B cell (primary cell): ENCODE results near the gene UBTFL1. TPM values are rescaled to one million over a fixed set of nuclear protein-coding genes. Genes with fewer than 3 reads are reported as not detected.

Source experiments
- ATAC-seq: fragments of 200-7000 bp; cut with Tn5 transposase; one replicate; pipeline ENCODE4 v1.10.0; 2021; ENCODE audit warnings: low read depth, mild to moderate bottlenecking, moderate number of reproducible peaks, moderate library complexity
- CTCF ChIA-PET: fragments of 350-600 bp; sonication (Branson Sonifier 250); formaldehyde crosslinking; loops from one replicate; lab custom pipeline; 2021; ENCODE audit warnings: antibody characterized with exemption, inconsistent platforms; lab: Charles Lee
- POLR2A ChIA-PET: fragments of 350-600 bp; sonication (Branson Sonifier 250); formaldehyde crosslinking; loops from one replicate; lab custom pipeline; 2021; ENCODE audit warnings: antibody characterized with exemption; lab: Charles Lee
- DNase-seq: peaks from one replicate; pipeline ENCODE4 v3.0.0; 2013
- H2AFZ ChIP-seq: 2 replicates; pipeline ENCODE4 v1.6.1; 2012; ENCODE audit warnings: mild to moderate bottlenecking, low read depth, low read length; ENCODE audit not compliant: insufficient read depth, poor library complexity, severe bottlenecking
- H3K27ac ChIP-seq, 2 donors: 1 replicate in 1 of 2; 2 replicates in 1 of 2; pipeline ENCODE4 v1.5.1; 2012 to 2013; ENCODE audit warnings: low read length in 2 of 2, mild to moderate bottlenecking in 2 of 2, moderate library complexity in 1 of 2
- H3K27me3 ChIP-seq, 4 experiments: fragments of 200-600 bp in 1 of 4; sonication (generic) in 1 of 4; replicated peaks in 1 of 4; 1 replicate in 2 of 4; 2 replicates in 2 of 4; pipeline versions ENCODE4 v1.6.1 to v1.7.0; 2013 to 2016; ENCODE audit warnings: low read length in 3 of 4, mild to moderate bottlenecking in 2 of 4, mixed read lengths in 1 of 4, moderate library complexity in 1 of 4; ENCODE audit not compliant: insufficient read depth in 4 of 4, control insufficient read depth in 3 of 4; ENCODE audit errors: control extremely low read depth in 1 of 4
- H3K36me3 ChIP-seq, 2 experiments: replicated peaks in 1 of 2; 1 replicate in 1 of 2; 2 replicates in 1 of 2; pipeline versions ENCODE4 v1.6.1 to v1.7.1; 2013; ENCODE audit warnings: low read length in 1 of 2; ENCODE audit not compliant: insufficient read depth in 2 of 2, control insufficient read depth in 1 of 2; ENCODE audit errors: control extremely low read depth in 1 of 2, extremely low read depth in 1 of 2
- H3K4me1 ChIP-seq, 2 donors: fragments of 200-600 bp in 1 of 2; sonication (generic) in 1 of 2; 1 replicate in 1 of 2; 2 replicates in 1 of 2; pipeline versions ENCODE4 v1.5.1 to v1.6.1; 2013 to 2017; ENCODE audit warnings: low read length in 2 of 2; ENCODE audit not compliant: control insufficient read depth in 2 of 2, insufficient read depth in 2 of 2
- H3K4me2 ChIP-seq: replicated peaks from 2 replicates; pipeline ENCODE3; 2012; ENCODE audit warnings: mild to moderate bottlenecking, low read depth, low read length; ENCODE audit not compliant: poor library complexity, severe bottlenecking
- H3K4me3 ChIP-seq, 5 experiments: fragments of 200-600 bp in 1 of 5; sonication (generic) in 1 of 5; 1 replicate in 3 of 5; 2 replicates in 2 of 5; pipeline versions ENCODE4 v1.5.1 to v1.7.0; 2011 to 2016; ENCODE audit warnings: low read length in 4 of 5, mild to moderate bottlenecking in 4 of 5, low read depth in 2 of 5, control low read depth in 1 of 5, moderate library complexity in 1 of 5; ENCODE audit not compliant: insufficient read depth in 1 of 5; ENCODE audit errors: control extremely low read depth in 1 of 5, extremely low read depth in 1 of 5
- H3K79me2 ChIP-seq: fragments of 200-600 bp; sonication (generic); one replicate; pipeline ENCODE4 v1.6.0; 2016; ENCODE audit warnings: low read length; ENCODE audit not compliant: control insufficient read depth, insufficient read depth
- H3K9ac ChIP-seq: fragments of 200-600 bp; sonication (generic); 2 replicates; pipeline ENCODE4 v1.6.1; 2017; ENCODE audit warnings: mild to moderate bottlenecking, low read length, moderate library complexity
- H3K9me3 ChIP-seq, 3 donors: one replicate each; pipeline versions ENCODE4 v1.6.1 to v1.7.1; 2013; ENCODE audit warnings: low read length in 2 of 3; ENCODE audit not compliant: control insufficient read depth in 2 of 3, insufficient read depth in 1 of 3; ENCODE audit errors: control extremely low read depth in 1 of 3
- H4K20me1 ChIP-seq: 2 replicates; pipeline ENCODE4 v1.6.0; 2012; ENCODE audit warnings: mild to moderate bottlenecking, low read length; ENCODE audit not compliant: insufficient read depth, control insufficient read depth, poor library complexity, severe bottlenecking
- H3K27ac Mint-ChIP-seq: one replicate; pipeline ENCODE4 v1.8.0; 2021; ENCODE audit warnings: mixed read lengths
- H3K27me3 Mint-ChIP-seq: one replicate; pipeline ENCODE4 v1.8.0; 2021; ENCODE audit warnings: mixed read lengths
- H3K4me1 Mint-ChIP-seq: one replicate; pipeline ENCODE4 v1.8.0; 2021; ENCODE audit warnings: mixed read lengths
- H3K4me3 Mint-ChIP-seq: one replicate; pipeline ENCODE4 v1.8.0; 2021; ENCODE audit warnings: mixed read lengths
- H3K9me3 Mint-ChIP-seq: one replicate; pipeline ENCODE4 v1.8.0; 2022; ENCODE audit warnings: mixed read lengths; ENCODE audit not compliant: insufficient read depth
- CTCF ChIP-seq: fragments of 200-600 bp; IDR thresholded peaks from one replicate; pipeline ENCODE4 v1.8.0; 2022; ENCODE audit warnings: antibody characterized with exemption, mild to moderate bottlenecking
- EZH2 ChIP-seq: IDR thresholded peaks from 2 replicates; pipeline ENCODE4 v1.6.1; 2012; ENCODE audit warnings: borderline replicate concordance, low read depth, mild to moderate bottlenecking, moderate library complexity, low read length; ENCODE audit not compliant: insufficient read depth, poor library complexity, severe bottlenecking
- WGBS: methylation state at CpG from one replicate; pipeline ENCODE4 v1.1.5; 2013; ENCODE audit warnings: missing lambda C conversion rate; ENCODE audit not compliant: insufficient coverage; 5-methylcytosine and 5-hydroxymethylcytosine counted together
- intact Hi-C: fragments of 100-400 bp; cut with micrococcal nuclease; formaldehyde crosslinking; loops from one replicate; pipeline ENCODE4 v1.10.0; 2022
- polyA plus RNA-seq: library from polyadenylated mRNA; depleted of rRNA; stranded (reverse); fragments of >200 nt; gene quantifications from 2 replicates; pipeline ENCODE4 v1.2.3, GENCODE V29; 2012
- total RNA-seq, 2 donors: library from RNA; stranded (reverse); fragments of 120-200 nt in 1 of 2; gene quantifications; 1 replicate in 1 of 2; 2 replicates in 1 of 2; pipeline versions ENCODE4 v1.2.3 to v1.2.4, GENCODE V29; 2013 to 2022

The UBTFL1 gene
- total and polyA plus RNA-seq, 2 donors (not counting 1 experiment from before 2014, with no cell fraction given), result not detected

GRCh38 chr11:90124946-90125345, 39.2 kb downstream of the UBTFL1 start:
- Histone ChIP-seq H2AFZ (no peak overlapping the region), H3K4me1 (no peaks in the 10 kb centered on the region), H3K36me3 (no peaks in the 10 kb centered on the region), H4K20me1 (no peaks in the 10 kb centered on the region), H3K9me3 (no peaks in the 10 kb centered on the region), H3K4me3 (no peak overlapping the region), H3K27ac (no peak overlapping the region), H3K9ac (no peak overlapping the region), H3K4me2 (no peak overlapping the region), H3K27me3 (no peaks in the 10 kb centered on the region), H3K79me2 (no peaks in the 10 kb centered on the region)
- intact Hi-C loops, result no loop called here
- TF ChIP-seq CTCF, result no peak
- TF ChIP-seq EZH2, result no peak
- Mint-ChIP-seq H3K27ac (no peak overlapping the region), H3K4me1 (no peaks in the 10 kb centered on the region), H3K9me3 (no peaks in the 10 kb centered on the region), H3K27me3 (peaks cover 6% of the 10 kb centered on the region), H3K4me3 (no peak overlapping the region)
- 83% methylated on average over 1 of the region's 3 CpGs for WGBS
- no peak for DNase-seq
- CTCF ChIA-PET, result no interaction called here
- no peak for ATAC-seq
- POLR2A ChIA-PET, result no interaction called here

GRCh38 chr11:90133560-90134477, 48.1 kb downstream of the UBTFL1 start:
- ChIA-PET POLR2A (no interaction called here), CTCF (no interaction called here)
- no peak for TF ChIP-seq CTCF
- TF ChIP-seq EZH2, result no peak
- H3K27me3 Mint-ChIP-seq, result peaks cover 39% of the 10 kb centered on the region
- no peak overlapping the region for H3K27ac Mint-ChIP-seq
- intact Hi-C loops, result no loop called here
- H3K4me3 ChIP-seq, result no peak overlapping the region
- H3K9me3 Mint-ChIP-seq, result no peaks in the 10 kb centered on the region
- H3K27ac ChIP-seq, result no peak overlapping the region
- no peaks in the 10 kb centered on the region for H4K20me1 ChIP-seq
- H3K9ac ChIP-seq, result no peak overlapping the region
- H3K36me3 ChIP-seq, result no peaks in the 10 kb centered on the region
- ATAC-seq (no peak), DNase-seq (no peak)
- peak overlapping the region; percentile 39 for H3K4me2 ChIP-seq
- no peaks in the 10 kb centered on the region for H3K79me2 ChIP-seq
- peaks cover 12% of the 10 kb centered on the region for H3K4me1 Mint-ChIP-seq
- peaks cover 9 to 10% of the 10 kb centered on the region in 2 donors for H3K4me1 ChIP-seq
- H3K27me3 ChIP-seq, result peaks cover 0 to 17% (median 16%) of the 10 kb centered on the region in 4 experiments
- 35% methylated on average over 7 of the region's 11 CpGs for WGBS
- H2AFZ ChIP-seq, result no peak overlapping the region
- peaks cover 0 to 5% (median 0%) of the 10 kb centered on the region in 3 donors for H3K9me3 ChIP-seq
- no peak overlapping the region for H3K4me3 Mint-ChIP-seq
